NCI-H187 (cell line): ENCODE measurements around the gene RAB3B.

ENCODE experiments used
- DNase-seq, 2 experiments: peaks; one replicate each; lab custom pipeline; 2025; lab: John Stamatoyannopoulos, UW

The RAB3B gene

GRCh38 chr1:51871351-51871975, 119.0 kb downstream of the RAB3B start:
- no peak for DNase-seq

- DNase-seq: no peak
Observed at GRCh38 chr1:51870603-51871350, 119.7 kb downstream of the RAB3B start.

- DNase-seq: no peak
Observed at GRCh38 chr1:51867479-51868232, 122.8 kb downstream of the RAB3B start.

- no peak for DNase-seq
Observed at GRCh38 chr1:51863384-51863783, 127.1 kb downstream of the RAB3B start.

GRCh38 chr1:51861669-51862068, 128.8 kb downstream of the RAB3B start:
- DNase-seq: no peak

GRCh38 chr1:51859735-51860134, 130.8 kb downstream of the RAB3B start:
- no peak for DNase-seq

GRCh38 chr1:51859333-51859732, 131.2 kb downstream of the RAB3B start:
- no peak for DNase-seq

GRCh38 chr1:51858892-51859291, 131.6 kb downstream of the RAB3B start:
- no peak for DNase-seq
